Gastroesophageal sphincter (tissue), 4 donors: Measurements from ENCODE around the gene SARM1. TPM values are rescaled to one million over a fixed set of nuclear protein-coding genes. Genes with fewer than 3 reads are reported as not detected.

Source experiments
- ATAC-seq: fragments of 150-250 bp; one replicate; pipeline ENCODE4 v1.9.1; 2016; ENCODE audit warnings: mild to moderate bottlenecking, moderate library complexity
- H3K27ac ChIP-seq, 4 donors: fragments of 200-600 bp; sonication (generic) in 3 of 4; 1 replicate in 3 of 4; 2 replicates in 1 of 4; pipeline ENCODE4 v1.5.1; 2016 to 2019
- H3K27me3 ChIP-seq: fragments of 200-600 bp; sonication (generic); one replicate; pipeline ENCODE4 v1.5.1; 2019
- H3K36me3 ChIP-seq, 2 donors: fragments of 200-600 bp; sonication (generic); one replicate each; pipeline ENCODE4 v1.5.1; 2019; ENCODE audit warnings: control low read depth in 1 of 2
- H3K4me1 ChIP-seq, 3 donors: fragments of 200-600 bp; sonication (generic); 1 replicate in 2 of 3; 2 replicates in 1 of 3; pipeline ENCODE4 v1.5.1; 2016 to 2019; ENCODE audit warnings: control low read depth in 2 of 3
- H3K4me3 ChIP-seq, 2 donors: fragments of 200-600 bp; sonication (generic); one replicate each; pipeline ENCODE4 v1.5.1; 2019; ENCODE audit warnings: mild to moderate bottlenecking in 1 of 2, moderate library complexity in 1 of 2
- H3K9me3 ChIP-seq, 3 donors: fragments of 200-600 bp; sonication (generic); one replicate each; pipeline ENCODE4 v1.5.1; 2017 to 2019; ENCODE audit warnings: control low read depth in 2 of 3
- EP300 ChIP-seq: sonication (generic); formaldehyde crosslinking; IDR thresholded peaks from one replicate; pipeline ENCODE4 v1.6.1; 2017; ENCODE audit warnings: antibody characterized with exemption, mild to moderate bottlenecking
- POLR2A ChIP-seq, 2 donors: fragments of 450-650 bp; IDR thresholded peaks; one replicate each; pipeline ENCODE4 v1.6.1; 2017; ENCODE audit warnings: antibody characterized with exemption in 2 of 2, mild to moderate bottlenecking in 2 of 2, moderate library complexity in 1 of 2
- POLR2AphosphoS5 ChIP-seq: sonication (generic); formaldehyde crosslinking; IDR thresholded peaks from one replicate; pipeline ENCODE4 v1.6.1; 2017; ENCODE audit warnings: antibody characterized with exemption
- WGBS, 2 donors: methylation state at CpG; one replicate each; pipeline ENCODE4 v1.1.5; 2018; ENCODE audit warnings: low coverage in 1 of 2; 5-methylcytosine and 5-hydroxymethylcytosine counted together
- total RNA-seq, 4 donors: library from RNA; depleted of rRNA; stranded (reverse); fragments of >200 nt; gene quantifications; one replicate each; pipeline ENCODE4 v1.1.0, GENCODE V29; 2016
- TF ChIP-seq, protein P1 (sequence below), 4 experiments: fragments of 200-600 bp in 2 of 4; fragments of 450-650 bp in 2 of 4; sonication (generic) in 1 of 4; IDR thresholded peaks; one replicate each; pipeline ENCODE4 v1.5.1; 2017 to 2019; ENCODE audit warnings: antibody characterized with exemption in 4 of 4, mild to moderate bottlenecking in 2 of 4, moderate library complexity in 2 of 4

The SARM1 gene
- total RNA-seq, 4 donors from 2014 or later = 9.0 to 26.2 (median 20.6) TPM

DNA sequence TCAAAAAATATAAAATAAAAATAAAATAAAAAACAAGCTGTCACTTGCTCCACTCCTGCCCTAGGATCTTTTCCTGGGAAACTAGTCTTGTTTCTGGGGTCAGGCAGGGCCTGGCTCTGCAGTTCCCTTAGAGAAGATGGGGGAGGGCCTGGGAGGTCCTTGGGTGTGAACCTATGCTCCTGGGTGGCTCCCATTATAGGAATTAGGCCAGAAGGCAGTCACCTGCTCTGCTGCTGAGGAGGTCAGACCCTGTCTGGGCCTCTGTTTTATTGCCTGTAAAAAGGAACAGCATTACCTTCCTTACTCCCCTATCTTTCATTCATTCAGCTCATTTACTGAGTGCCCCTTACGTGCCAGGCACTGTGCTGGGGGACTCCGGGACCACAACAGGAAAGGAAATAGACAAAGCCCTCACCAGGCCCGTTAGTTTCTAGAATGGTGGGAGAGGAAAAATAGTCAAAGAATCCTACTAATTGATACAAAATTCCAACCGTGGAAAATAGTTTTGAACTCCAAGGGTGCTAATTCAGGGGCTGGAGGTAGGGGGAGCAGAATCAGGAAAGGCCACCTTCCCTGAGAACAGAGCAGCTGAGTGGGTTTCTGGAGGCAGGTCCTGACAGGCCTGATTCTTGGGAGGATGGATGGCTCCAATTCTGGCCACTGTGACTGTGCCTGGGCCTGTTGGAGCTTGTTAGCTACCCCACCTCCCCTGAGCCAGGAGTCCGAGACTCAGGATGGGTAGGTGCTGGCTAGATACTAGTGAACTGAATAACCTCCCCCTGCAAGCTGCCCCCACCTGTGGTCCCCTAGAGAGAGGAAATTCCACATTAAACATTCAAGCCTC, 35.9 kb downstream of the SARM1 start:
- Histone ChIP-seq H3K4me1 (peaks cover 3 to 24% (median 8%) of the 10 kb centered on the region in 3 donors), H3K36me3 (peaks cover 0 to 12% of the 10 kb centered on the region in 2 donors), H3K27ac (no peak overlapping the region), H3K27me3 (peaks cover 8% of the 10 kb centered on the region), H3K4me3 (no peak overlapping the region), H3K9me3 (no peaks in the 10 kb centered on the region)
- ATAC-seq = no peak
- WGBS, 2 donors = 40 to 65% methylated on average over 1 to 5 of the region's 5 CpGs
- TF ChIP-seq POLR2AphosphoS5 (no peak), POLR2A (IDR thresholded peaks at IDR 0.05) (no peak), EP300 (no peak)
- TF ChIP-seq, protein P1, sequence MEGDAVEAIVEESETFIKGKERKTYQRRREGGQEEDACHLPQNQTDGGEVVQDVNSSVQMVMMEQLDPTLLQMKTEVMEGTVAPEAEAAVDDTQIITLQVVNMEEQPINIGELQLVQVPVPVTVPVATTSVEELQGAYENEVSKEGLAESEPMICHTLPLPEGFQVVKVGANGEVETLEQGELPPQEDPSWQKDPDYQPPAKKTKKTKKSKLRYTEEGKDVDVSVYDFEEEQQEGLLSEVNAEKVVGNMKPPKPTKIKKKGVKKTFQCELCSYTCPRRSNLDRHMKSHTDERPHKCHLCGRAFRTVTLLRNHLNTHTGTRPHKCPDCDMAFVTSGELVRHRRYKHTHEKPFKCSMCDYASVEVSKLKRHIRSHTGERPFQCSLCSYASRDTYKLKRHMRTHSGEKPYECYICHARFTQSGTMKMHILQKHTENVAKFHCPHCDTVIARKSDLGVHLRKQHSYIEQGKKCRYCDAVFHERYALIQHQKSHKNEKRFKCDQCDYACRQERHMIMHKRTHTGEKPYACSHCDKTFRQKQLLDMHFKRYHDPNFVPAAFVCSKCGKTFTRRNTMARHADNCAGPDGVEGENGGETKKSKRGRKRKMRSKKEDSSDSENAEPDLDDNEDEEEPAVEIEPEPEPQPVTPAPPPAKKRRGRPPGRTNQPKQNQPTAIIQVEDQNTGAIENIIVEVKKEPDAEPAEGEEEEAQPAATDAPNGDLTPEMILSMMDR (IDR thresholded peaks at IDR 0.05) = no peak

DNA sequence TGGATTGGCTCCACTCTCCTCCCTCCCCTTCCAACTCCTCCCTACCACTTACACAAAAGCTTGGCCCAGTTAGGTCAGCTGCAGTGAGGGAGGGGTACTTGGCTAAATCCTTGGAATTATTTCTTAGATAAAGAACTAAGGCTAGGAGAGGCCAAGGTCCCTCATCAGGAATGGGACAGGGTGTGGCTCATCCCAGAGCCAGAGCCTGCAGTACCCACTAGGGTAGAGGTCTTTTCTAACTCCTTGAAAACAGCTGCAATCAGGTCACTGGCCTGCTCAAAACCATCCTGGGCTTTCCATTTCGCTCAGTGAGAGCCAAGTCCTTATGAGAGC, 36.4 kb downstream of the SARM1 start:
- no peak overlapping the region for H3K27ac ChIP-seq
- no peak overlapping the region for H3K4me3 ChIP-seq
- H3K9me3 ChIP-seq = no peaks in the 10 kb centered on the region
- WGBS, 2 donors = 100% methylated on average over 1 of the region's 1 CpG
- H3K4me1 ChIP-seq = peaks cover 3 to 24% (median 8%) of the 10 kb centered on the region in 3 donors
- TF ChIP-seq, protein P1 (IDR thresholded peaks at IDR 0.05) = no peak
- TF ChIP-seq POLR2AphosphoS5 (no peak), EP300 (no peak), POLR2A (IDR thresholded peaks at IDR 0.05) (no peak)
- no peak for ATAC-seq
- H3K27me3 ChIP-seq = peaks cover 8% of the 10 kb centered on the region
- H3K36me3 ChIP-seq = peaks cover 0 to 6% of the 10 kb centered on the region in 2 donors

DNA sequence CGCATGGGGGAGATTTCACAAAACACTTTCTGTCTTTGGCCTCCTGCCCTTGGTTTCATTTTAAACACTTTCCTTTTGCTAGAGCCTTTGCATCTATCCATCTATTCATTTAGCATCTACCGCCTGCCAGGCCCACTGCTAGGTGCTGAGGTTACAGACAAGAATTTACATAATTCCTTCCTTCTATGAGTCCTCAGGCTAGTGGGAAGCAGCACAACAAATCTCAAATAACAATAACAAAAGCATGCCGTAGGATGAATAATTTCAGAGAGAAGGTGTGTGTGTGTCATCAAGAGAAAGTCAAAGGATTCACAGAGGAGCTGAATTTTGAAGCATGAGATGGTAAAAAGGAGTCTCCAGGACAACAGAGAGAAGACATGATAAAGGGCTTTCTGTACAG, 40.6 kb downstream of the SARM1 start:
- WGBS, 2 donors = 59 to 83% methylated on average over 2 to 3 of the region's 3 CpGs
- H3K27ac ChIP-seq = no peak overlapping the region
- no peak overlapping the region for H3K4me3 ChIP-seq
- TF ChIP-seq POLR2A (IDR thresholded peaks at IDR 0.05) (no peak), POLR2AphosphoS5 (no peak), EP300 (no peak)
- TF ChIP-seq, protein P1 (IDR thresholded peaks at IDR 0.05) = no peak
- no peak for ATAC-seq
- peaks cover 24% of the 10 kb centered on the region for H3K27me3 ChIP-seq
- H3K36me3 ChIP-seq = no peaks in the 10 kb centered on the region
- H3K4me1 ChIP-seq = no peaks in the 10 kb centered on the region
- H3K9me3 ChIP-seq = no peaks in the 10 kb centered on the region

DNA sequence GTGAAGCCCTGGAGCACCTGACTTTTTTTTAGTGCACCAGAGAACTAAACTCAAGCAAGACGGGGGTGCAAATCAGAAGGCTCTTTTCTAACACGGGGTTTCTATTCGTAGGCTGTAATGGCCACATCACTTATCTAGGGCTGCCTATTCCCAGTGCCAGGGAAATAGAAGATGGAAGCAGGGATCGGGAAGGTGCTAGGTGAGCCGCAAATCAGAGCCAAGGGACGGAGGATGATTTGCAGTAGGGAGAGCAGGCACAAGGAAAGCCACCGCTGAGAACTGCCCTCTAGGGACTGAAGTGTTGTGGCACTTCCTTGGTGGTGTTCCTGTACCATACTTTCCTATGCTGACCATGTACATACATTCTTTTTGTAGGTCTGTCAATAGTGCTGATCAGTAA, 42.3 kb downstream of the SARM1 start:
- Histone ChIP-seq H3K27ac (no peak overlapping the region), H3K9me3 (no peaks in the 10 kb centered on the region), H3K4me3 (no peak overlapping the region), H3K36me3 (no peaks in the 10 kb centered on the region), H3K27me3 (peaks cover 31% of the 10 kb centered on the region), H3K4me1 (no peaks in the 10 kb centered on the region)
- no peak for TF ChIP-seq POLR2AphosphoS5
- TF ChIP-seq EP300 = no peak
- 59% methylated on average over 7 of the region's 7 CpGs; no CpG with 5 or more reads in 1 of the 2 donors for WGBS, 2 donors
- ATAC-seq = no peak

DNA sequence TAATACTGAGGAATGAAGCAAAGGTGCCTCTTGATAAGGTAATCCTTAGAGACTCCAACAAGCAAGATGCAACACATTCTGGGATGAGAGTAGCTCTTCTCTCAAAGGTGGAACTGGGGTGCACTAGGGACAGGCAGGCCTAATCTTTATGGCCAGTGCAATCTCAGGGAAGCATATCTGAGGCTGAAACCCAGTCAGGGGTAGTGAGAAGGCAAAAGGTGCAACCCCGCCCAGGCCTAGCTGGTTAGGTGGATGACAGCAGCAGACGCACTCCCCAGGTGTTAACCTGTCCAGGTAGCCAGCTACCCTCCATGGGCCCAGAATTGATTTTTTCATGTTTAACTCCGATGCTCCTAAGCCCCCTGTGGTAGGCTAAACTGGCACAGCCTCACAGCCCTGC, 44.4 kb downstream of the SARM1 start:
- H3K36me3 ChIP-seq = no peaks in the 10 kb centered on the region
- no peak overlapping the region for H3K4me3 ChIP-seq
- no peak for ATAC-seq
- WGBS, 2 donors = 89% methylated on average over 3 of the region's 3 CpGs; no CpG with 5 or more reads in 1 of the 2 donors
- TF ChIP-seq, protein P1 (IDR thresholded peaks at IDR 0.05) = no peak
- TF ChIP-seq EP300 = no peak
- TF ChIP-seq POLR2A (IDR thresholded peaks at IDR 0.05) = no peak
- no peak for TF ChIP-seq POLR2AphosphoS5
- no peak overlapping the region for H3K27ac ChIP-seq
- peaks cover 41% of the 10 kb centered on the region for H3K27me3 ChIP-seq
- H3K9me3 ChIP-seq = no peaks in the 10 kb centered on the region
- no peaks in the 10 kb centered on the region for H3K4me1 ChIP-seq
